Measurements from ENCODE around the gene FGD1.

Gene FGD1

DNA sequence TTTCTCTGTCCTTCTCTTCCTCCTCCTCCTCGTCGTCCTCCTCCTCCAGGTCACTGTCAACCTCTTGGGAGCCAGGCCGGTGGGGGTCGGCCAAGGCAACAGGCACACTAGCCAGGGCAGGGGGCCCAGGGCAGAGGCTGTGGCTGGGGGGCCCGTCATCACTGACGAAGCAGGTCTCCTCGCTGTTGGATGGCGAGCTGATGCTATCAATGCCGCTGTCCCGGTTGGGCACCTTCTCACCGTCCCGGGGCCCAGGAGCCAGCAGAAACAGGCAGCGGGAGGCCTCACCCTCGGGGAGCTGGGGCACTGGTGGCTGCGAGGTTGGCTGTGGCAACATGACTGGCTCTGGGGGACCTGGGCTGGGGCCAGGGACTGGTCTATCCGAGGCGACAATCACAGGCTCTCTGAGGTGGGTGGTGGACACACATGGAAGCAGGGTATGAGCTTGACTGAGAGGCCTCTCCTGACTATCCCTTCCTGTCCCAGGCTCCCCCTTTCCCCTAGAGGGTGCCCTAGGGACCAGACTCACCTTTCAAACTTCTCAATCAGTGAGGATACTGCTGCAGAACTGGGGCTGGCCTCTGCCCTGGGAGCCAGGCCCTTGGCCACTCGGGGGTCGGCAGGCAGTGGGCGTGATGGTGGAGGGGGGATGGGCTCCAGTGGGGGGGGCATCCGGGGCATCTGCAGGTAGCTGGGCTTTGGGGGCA, 25.8 kb downstream of the FGD1 start:
- no peak for DNase-seq

DNA sequence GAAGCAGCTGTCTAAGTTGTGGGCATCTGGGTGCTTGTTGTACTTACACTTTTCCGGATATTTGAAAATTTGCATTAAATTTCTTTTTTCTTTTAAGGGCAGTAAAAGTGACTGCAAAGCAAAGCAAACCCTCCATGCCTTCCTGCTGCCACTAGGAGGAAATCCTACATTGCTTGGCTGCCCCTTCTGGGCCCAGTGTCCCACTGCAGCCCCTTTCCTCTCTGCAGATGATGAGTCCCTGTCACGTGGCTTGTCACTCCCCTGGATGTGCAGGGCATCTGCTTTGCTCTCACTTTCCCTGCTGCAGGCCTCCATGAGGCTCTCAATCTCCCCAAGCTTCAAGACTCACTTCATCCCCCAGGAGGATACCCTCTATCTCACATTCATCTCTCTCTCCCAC, 43.1 kb downstream of the FGD1 start:
- DNase-seq, result no peak

- DNase-seq, result no peak
Measured at GRCh38 chrX:54449929-54450328, 46.1 kb downstream of the FGD1 start.

DNA sequence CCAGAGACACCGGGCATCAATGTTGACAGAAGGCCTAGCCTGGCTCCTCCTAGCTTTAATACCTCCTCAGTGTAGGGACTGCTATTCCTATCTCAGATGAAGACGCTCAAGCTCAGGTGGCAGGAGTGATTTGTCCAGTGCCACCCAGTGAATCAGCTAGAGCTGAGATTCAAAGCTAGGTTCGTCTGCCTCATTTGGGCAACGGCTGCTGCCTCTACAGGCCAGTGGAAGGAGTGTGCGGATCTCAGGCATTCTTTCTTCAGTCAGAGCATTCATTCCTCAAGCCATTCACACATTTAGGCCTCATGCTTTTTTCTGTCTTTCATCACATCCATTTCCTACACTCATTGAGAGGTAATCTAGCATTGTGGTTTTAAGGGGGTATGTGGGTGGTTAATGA, 48.6 kb downstream of the FGD1 start:
- no peak for DNase-seq

- DNase-seq, result no peak
Measured at GRCh38 chrX:54446084-54446483, 50.0 kb downstream of the FGD1 start.

- DNase-seq, result no peak
Measured at GRCh38 chrX:54444752-54445151, 51.3 kb downstream of the FGD1 start.

- DNase-seq, result no peak
Measured at GRCh38 chrX:54442790-54443189, 53.2 kb downstream of the FGD1 start.

DNA sequence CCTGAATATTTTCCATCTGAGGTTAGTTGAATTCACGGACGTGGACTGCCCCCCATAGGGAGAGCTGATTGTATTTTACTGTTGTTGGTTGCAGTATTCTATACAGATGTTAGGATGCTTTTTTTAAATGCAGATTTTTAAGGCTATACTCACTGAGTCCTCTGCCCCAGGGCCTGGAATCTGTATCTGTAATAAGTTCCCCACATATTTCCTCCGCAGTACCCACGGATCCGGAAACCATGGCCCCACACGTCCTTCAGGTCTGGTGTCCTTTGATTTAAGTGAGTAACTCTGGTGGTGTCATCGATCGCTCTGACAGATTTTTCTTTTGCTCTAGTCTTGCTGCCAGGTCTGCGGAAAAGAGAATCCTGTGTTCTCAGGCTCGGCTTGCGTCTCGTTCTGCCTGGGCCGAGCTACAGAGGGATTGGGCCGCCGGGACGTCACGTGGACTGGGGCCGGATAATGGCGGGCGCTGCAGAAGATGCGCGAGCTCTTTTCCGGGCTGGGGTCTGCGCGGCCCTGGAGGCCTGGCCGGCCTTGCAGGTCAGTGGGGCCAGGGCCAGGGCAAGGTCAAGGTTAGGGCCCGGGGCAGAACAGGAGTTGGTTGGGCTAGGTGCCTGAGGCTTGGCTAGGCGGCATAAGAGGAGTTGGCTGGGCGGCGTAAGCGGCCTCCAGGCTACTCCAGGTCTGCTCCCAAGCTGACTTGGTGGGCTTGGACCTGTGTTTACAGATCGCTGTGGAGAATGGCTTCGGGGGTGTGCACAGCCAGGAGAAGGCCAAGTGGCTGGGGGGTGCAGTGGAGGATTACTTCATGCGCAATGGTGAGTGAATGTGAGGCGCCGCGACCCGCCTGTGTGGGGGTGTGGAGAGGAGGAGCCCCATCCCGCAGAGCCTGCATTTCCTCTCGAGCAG, 55.8 kb downstream of the FGD1 start, which contains the start of gene TSR2:
TSR2 (plus strand) TSS at position 445 of the 912 bp plus-strand sequence; CDS start at position 463, 18 bp downstream.
- DNase-seq, result peak; percentile 72

DNA sequence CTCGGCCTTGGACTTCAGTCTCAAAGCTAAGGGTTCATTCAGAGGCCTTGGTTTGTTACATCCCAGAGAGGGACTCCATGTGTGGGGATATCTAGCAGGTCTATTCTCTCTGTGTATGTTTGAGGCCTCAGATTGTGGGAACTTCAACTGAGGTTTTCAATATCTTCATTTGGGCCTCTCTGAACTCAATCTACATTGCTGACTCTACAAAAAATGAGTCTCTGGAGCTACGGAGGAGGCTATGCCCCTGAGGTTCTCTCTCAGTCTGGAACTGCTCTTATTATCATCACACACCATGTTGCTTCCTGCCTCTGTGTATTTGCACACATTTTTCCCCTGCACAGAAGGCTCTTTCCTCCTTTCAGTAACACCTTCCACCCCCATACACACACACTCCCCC, 60.9 kb downstream of the FGD1 start:
- no peak for DNase-seq

- DNase-seq, result no peak
Measured at GRCh38 chrX:54430519-54430918, 65.5 kb downstream of the FGD1 start.

DNA sequence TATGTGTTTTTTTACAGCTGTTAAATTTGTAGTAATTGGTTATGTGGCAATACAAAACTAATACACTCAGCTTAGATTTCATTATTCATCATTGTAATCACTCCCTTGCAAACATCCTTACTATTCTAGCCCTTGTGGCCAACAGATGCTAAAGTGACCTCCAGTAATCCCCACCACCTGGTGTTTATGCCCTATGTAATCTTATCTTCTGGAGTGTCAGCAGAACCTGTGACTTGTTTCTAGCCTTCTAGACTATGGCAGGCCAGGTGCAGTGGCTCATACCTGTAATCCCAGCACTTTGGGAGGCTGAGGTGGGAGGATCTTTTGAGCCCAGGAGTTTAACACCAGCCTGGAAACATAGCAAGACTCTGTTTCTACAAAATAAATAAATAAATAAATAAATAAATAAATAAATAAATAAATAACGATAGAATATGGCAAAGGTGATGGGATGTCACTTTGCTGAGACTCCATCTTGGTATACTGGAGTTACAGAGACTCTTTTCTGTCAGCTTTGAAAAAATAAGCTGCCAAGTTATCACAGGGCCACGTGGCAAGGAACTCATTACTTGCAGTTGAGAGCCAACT, 68.1 kb downstream of the FGD1 start:
- DNase-seq, result no peak

GRCh38 chrX:54423161-54423888, 72.7 kb downstream of the FGD1 start:
- DNase-seq, result no peak

DNA sequence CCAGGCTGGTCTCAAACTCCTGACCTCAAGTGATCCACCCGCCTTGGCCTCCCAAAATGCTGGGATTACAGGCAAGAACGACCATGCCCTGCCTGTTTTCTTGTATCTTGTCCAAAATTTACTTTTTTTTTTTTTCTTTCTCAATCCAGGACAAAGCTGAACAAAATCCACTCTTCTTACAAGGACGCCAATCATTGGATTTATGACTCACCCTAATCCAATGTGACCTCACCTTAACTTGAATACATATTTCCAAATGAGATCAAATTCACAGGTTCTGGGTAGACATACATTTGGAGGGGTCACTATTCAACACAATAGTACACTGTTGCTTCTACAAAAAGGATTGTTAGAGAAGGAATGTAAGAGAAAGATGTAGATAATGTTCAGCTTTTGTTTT, 73.9 kb downstream of the FGD1 start:
- no peak for DNase-seq

GRCh38 chrX:54419559-54420302, 76.3 kb downstream of the FGD1 start:
- DNase-seq, result no peak

DNA sequence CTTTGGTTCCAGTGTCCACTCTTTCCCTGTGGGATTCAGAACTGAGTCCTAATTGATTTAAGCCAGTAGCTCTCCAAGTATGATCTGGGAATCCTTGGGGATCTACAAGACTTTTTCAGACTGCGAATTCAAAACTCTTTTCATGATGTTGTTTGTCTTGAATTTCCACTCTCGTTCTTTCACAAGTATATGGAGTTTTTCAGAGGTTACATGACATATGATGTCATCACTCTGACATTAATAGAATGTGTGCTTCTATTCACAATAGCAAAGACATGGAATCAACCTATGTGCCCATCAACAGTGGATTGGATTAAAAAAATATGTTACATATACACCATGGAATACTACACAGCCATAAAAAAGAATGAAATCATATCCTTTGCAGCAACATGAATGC, 79.1 kb downstream of the FGD1 start:
- no peak for DNase-seq

DNA sequence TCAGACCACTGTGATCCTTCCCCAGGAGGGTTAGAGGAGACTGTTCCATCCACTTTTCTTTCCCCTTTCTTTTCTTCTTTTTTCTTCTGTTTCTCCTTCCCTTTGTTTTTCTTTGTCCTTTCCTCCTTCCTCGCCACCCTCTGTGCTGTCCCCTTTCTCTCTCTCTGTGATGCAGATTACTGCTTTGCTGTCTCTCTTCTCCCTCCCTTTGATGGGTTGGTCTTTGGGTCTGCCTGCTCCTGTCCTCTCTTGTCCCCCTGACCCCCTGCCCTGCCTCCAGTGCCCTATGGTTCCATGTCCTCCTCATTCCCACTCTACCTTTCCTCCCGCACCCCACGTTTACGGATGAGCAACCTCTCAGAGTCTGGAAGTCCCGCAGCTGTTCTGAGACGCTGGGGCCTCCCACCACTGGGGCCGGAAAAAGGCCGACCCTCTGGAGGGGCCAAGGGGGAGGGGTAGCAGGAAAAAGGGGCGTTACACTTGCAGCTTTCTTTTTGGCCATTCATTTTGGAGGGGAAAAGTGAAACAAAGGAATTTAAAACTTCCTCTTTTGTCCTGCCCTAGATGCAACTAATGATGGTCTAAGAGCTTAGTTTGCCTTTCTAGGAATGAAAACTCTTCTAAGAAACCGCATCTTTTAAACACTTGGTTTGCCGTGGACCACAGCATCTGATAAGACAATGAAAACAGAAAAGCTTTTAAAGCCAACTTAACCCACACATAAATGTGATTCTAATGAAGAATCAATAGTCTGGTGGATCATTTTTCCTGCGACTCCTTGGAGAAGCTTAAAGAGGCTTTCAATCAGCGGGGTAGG, 80.3 kb downstream of the FGD1 start:
- no peak for DNase-seq

DNA sequence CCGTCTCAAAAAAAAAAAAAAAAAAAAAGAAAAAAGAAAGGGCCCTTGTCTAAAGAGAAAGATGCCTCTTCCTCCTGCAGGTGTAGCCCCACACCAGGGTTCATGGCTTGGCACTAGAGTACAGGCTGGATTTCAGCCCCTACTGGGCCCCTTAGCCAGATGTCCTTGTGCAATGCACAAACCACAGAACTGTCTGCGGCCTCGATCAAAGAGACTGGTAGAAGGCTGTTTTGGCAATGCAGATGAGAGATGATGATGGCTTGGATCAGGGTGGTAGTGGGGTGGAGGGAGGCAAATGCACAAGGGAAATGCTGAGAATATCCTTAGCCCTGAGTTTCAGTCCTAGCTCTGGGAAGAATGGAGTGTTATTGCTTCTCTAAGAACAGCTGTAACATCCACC, 82.3 kb downstream of the FGD1 start:
- no peak for DNase-seq

- no peak for DNase-seq
Measured at GRCh38 chrX:54411732-54412131, 84.3 kb downstream of the FGD1 start.

GRCh38 chrX:54407266-54407665, 88.8 kb downstream of the FGD1 start:
- no peak for DNase-seq

DNA sequence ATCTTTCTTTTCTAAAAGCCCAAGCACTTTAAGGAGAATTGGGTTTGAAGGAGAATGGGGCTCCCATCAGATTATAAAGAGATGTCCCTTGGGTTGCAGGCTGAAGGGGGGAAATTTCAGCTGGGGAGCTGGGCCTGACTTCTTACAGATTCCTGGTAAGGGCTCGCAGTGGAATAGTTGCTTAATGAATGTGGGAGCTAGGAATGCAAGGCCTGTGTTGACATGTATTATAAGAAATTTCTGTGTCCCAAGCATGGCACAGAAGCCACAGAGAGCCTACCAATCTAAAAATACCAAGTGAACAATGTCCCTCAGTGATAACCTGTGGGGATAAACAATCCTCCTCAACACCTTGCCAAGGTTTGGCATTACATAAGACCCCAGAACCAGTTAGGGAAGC, 98.9 kb downstream of the FGD1 start:
- no peak for DNase-seq

Measured in activated gamma-delta T cell treated with Interleukin-2 at 50 U/mL for 16 hours (primary cell).